Tibial nerve (tissue), 3 donors: ENCODE data around the gene ERO1B.

Source experiments
- EP300 ChIP-seq, 2 donors: sonication (generic); formaldehyde crosslinking; IDR thresholded peaks; one replicate each; pipeline ENCODE4 v1.6.1; 2017; ENCODE audit warnings: antibody characterized with exemption in 2 of 2, mild to moderate bottlenecking in 1 of 2
- POLR2A ChIP-seq, 2 donors: fragments of 450-650 bp; IDR thresholded peaks; one replicate each; pipeline ENCODE4 v1.6.1; 2017; ENCODE audit warnings: antibody characterized with exemption in 2 of 2, mild to moderate bottlenecking in 2 of 2, moderate library complexity in 2 of 2

DNA sequence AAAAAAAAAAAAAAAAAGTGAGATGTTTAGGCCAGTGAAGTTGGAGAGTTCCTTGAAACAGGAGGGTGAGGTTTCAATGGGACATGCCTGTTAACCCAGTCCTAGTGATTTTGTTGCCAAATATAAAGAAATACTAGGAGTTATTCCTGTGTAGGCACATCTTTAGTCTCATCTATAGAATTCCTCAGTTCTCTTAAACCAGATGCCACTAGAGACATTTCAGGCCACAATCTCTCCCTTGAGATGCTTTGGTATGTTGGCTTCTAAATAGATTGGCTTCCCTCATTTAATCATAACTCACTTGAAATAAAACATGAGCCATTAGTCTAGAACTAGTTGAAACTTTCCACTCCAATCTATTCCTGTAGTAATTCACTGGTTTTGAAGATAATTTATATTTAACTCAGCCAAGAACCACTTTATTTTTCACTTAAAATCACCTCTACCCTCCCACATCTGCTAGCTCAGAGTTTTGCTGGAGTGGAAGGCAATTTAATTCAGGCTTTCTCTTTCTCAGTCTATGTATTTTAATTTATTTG is 109.6 kb downstream of the ERO1B start:
- TF ChIP-seq EP300 (IDR thresholded peaks at IDR 0.05) (no peak), POLR2A (IDR thresholded peaks at IDR 0.05) (no peak)
